Uterus (tissue), 4 donors: ENCODE measurements around the gene XXYLT1. TPM values are rescaled to one million over a fixed set of nuclear protein-coding genes. Genes with fewer than 3 reads are reported as not detected.
"Not testable (repeated sequence)": the region's sequence is repeated elsewhere in the genome, so short reads cannot be mapped to it uniquely, and the experiment has no call there.

Experiments
- DNase-seq, 2 donors: peaks; one replicate each; pipeline ENCODE4 v3.0.0-alpha.2; 2019 to 2020
- H3K27ac ChIP-seq, 2 donors: fragments of 200-600 bp; sonication (generic); 1 replicate in 1 of 2; 2 replicates in 1 of 2; pipeline ENCODE4 v1.5.1; 2016 to 2018
- H3K27me3 ChIP-seq, 2 donors: fragments of 200-600 bp; sonication (generic); one replicate each; pipeline ENCODE4 v1.5.1; 2018 to 2019; ENCODE audit warnings: control low read depth in 1 of 2
- H3K36me3 ChIP-seq, 2 donors: fragments of 200-600 bp; sonication (generic); one replicate each; pipeline ENCODE4 v1.5.1; 2019; ENCODE audit warnings: control low read depth in 1 of 2
- H3K4me1 ChIP-seq, 2 donors: fragments of 200-600 bp; sonication (generic); one replicate each; pipeline ENCODE4 v1.5.1; 2018 to 2019; ENCODE audit warnings: control low read depth in 1 of 2
- H3K4me3 ChIP-seq, 2 donors: fragments of 200-600 bp; sonication (generic); 1 replicate in 1 of 2; 2 replicates in 1 of 2; pipeline ENCODE4 v1.5.1; 2018 to 2019; ENCODE audit warnings: mild to moderate bottlenecking in 1 of 2
- H3K9me3 ChIP-seq, 2 donors: fragments of 200-600 bp; sonication (generic); one replicate each; pipeline ENCODE4 v1.5.1; 2019; ENCODE audit warnings: control low read depth in 1 of 2
- CTCF ChIP-seq, 4 experiments: fragments of 200-600 bp in 2 of 4; fragments of 450-650 bp in 2 of 4; sonication (generic) in 2 of 4; IDR thresholded peaks; one replicate each; pipeline ENCODE4 v1.5.1; 2016 to 2019; ENCODE audit warnings: antibody characterized with exemption in 4 of 4, mild to moderate bottlenecking in 2 of 4, moderate library complexity in 1 of 4
- POLR2A ChIP-seq, 2 donors: fragments of 450-650 bp; IDR thresholded peaks; one replicate each; pipeline ENCODE4 v1.6.1; 2016; ENCODE audit warnings: antibody characterized with exemption in 2 of 2, mild to moderate bottlenecking in 1 of 2, moderate library complexity in 1 of 2
- intact Hi-C: fragments of 100-400 bp; cut with DNase I; formaldehyde crosslinking; loops from one replicate; pipeline ENCODE4 v1.15.1; 2023; ENCODE audit warnings: low total_unique reads
- total RNA-seq, 4 donors: library from RNA; depleted of rRNA in 3 of 4; stranded (reverse); fragments of >200 nt in 3 of 4; gene quantifications; one replicate each; pipeline versions ENCODE4 v1.1.0 to v1.2.4, GENCODE V29; 2014 to 2023
- donor health status: DM: yes; HTN: yes; CAD: no.

XXYLT1 gene
- total RNA-seq, 4 donors from 2014 or later, result 10.6 to 52.5 (median 23.8) TPM

DNA sequence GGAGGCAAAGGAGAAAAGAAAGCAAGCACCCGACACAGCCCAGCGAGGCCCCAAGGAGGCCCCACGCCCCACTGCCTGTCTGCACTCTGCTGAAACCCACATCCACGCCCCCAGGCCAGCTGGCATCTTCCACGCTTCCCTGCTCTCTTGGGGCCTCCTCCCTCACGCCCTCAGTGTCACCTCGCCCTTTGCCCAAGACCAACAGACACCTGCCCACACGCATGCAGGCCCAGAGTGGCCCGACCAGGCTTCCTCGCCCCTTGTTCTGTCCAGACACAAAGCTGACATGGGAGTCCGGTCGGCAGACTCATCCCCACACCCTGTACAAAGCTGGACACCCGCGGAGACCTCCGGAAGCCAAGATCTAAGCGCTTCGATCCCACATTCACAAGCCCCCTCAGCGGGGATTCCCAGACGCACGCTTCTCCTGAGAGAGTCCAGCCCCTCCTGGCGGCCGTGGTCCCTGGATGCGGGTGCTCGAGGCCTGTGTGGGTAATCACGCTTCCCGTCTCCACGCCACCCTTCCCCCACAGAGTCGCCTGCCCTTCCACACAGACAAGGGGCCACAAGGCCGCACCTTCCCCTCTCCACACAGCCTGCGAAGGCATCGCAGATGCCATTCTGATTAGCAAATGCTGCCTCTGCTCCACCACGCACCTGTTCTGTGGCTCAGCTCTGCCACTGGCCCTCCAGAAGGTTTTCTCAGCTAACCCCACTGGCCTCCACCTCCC, 176.6 kb downstream of the XXYLT1 start:
- H3K36me3 ChIP-seq, result no peaks in the 10 kb centered on the region
- H3K27ac ChIP-seq, result no peak overlapping the region
- TF ChIP-seq POLR2A (IDR thresholded peaks at IDR 0.05), result no peak
- no peak for TF ChIP-seq CTCF (IDR thresholded peaks at IDR 0.05)
- H3K4me3 ChIP-seq, result no peak overlapping the region
- H3K9me3 ChIP-seq, result no peaks in the 10 kb centered on the region
- no peak for DNase-seq
- H3K27me3 ChIP-seq, result no peaks in the 10 kb centered on the region
- intact Hi-C loops, result no loop called here
- no peaks in the 10 kb centered on the region for H3K4me1 ChIP-seq

- Histone ChIP-seq H3K9me3 (no peaks in the 10 kb centered on the region), H3K27me3 (no peaks in the 10 kb centered on the region), H3K36me3 (no peaks in the 10 kb centered on the region), H3K27ac (no peak overlapping the region), H3K4me1 (no peaks in the 10 kb centered on the region), H3K4me3 (no peak overlapping the region)
- no peak for DNase-seq
- TF ChIP-seq POLR2A (IDR thresholded peaks at IDR 0.05) (no peak), CTCF (IDR thresholded peaks at IDR 0.05) (no peak)
- intact Hi-C loops, result no loop called here
These were observed 177.2 kb downstream of the XXYLT1 start for GRCh38 chr3:195093731-195094130.

DNA sequence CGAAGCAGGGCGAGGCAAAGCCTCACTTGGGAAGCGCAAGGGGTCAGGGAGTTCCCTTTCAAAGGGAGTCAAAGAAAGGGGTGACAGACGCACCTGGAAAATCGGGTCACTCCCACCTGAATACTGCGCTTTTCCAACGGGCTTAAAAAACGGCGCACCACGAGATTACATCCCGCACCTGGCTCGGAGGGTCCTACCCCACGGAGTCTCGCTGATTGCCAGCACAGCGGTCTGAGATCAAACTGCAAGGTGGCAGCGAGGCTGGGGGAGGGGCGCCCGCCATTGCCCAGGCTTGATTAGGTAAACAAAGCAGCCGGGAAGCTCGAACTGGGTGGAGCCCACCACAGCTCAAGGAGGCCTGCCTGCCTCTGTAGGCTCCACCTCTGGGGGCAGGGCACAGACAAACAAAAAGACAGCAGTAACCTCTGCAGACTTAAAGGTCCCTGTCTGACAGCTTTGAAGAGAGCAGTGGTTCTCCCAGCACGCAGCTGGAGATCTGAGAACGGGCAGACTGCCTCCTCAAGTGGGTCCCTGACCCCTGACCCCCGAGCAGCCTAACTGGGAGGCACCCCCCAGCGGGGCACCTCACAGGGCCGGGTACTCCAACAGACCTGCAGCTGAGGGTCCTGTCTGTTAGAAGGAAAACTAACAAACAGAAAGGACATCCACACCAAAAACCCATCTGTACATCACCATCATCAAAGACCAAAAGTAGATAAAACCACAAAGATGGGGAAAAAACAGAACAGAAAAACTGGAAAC, 182.9 kb downstream of the XXYLT1 start:
- H3K4me1 ChIP-seq, intact Hi-C loops, H3K9me3 ChIP-seq, DNase-seq, H3K36me3 ChIP-seq, H3K27me3 ChIP-seq: not testable (repeated sequence)
- Histone ChIP-seq H3K27ac (peak overlapping the region in 1 of 2 donors; percentile 41), H3K4me3 (peak overlapping the region in 1 of 2 donors; percentile 20)

DNA sequence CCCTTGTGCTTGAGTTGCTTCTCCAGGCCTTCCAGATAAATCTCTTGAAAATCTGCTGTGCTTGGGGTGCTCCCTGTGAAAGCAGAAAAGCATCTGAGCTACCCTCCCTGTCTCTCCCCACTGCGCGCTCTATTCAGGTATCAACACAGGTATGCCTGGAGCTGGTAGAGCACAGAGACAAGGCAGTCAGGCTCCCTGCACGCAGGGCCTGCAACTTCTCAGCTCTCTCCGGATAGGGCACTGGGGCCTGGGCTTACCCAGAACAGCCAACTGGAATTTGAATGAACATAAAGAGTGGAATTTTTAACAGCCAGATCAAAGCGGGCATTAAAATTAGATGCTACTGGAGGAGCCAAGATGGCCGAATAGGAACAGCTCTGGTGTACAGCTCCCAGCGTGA, 183.6 kb downstream of the XXYLT1 start:
- Histone ChIP-seq H3K36me3 (no peaks in the 10 kb centered on the region), H3K9me3 (no peaks in the 10 kb centered on the region), H3K4me3 (peak overlapping the region in 1 of 2 donors; percentile 20), H3K4me1 (no peaks in the 10 kb centered on the region), H3K27ac (peak overlapping the region in 1 of 2 donors; percentile 41), H3K27me3 (no peaks in the 10 kb centered on the region)
- intact Hi-C loops, result no loop called here
- no peak for DNase-seq
- TF ChIP-seq CTCF (IDR thresholded peaks at IDR 0.05) (no peak), POLR2A (IDR thresholded peaks at IDR 0.05) (no peak)

- H3K9me3 ChIP-seq, result no peaks in the 10 kb centered on the region
- no peaks in the 10 kb centered on the region for H3K27me3 ChIP-seq
- H3K27ac ChIP-seq, result no peak overlapping the region
- no peaks in the 10 kb centered on the region for H3K4me1 ChIP-seq
- H3K4me3 ChIP-seq, result no peak overlapping the region
- no peak for TF ChIP-seq POLR2A (IDR thresholded peaks at IDR 0.05)
- intact Hi-C loops, result no loop called here
- no peaks in the 10 kb centered on the region for H3K36me3 ChIP-seq
- DNase-seq, result no peak
These were observed 184.1 kb downstream of the XXYLT1 start for GRCh38 chr3:195086885-195087284.

DNA sequence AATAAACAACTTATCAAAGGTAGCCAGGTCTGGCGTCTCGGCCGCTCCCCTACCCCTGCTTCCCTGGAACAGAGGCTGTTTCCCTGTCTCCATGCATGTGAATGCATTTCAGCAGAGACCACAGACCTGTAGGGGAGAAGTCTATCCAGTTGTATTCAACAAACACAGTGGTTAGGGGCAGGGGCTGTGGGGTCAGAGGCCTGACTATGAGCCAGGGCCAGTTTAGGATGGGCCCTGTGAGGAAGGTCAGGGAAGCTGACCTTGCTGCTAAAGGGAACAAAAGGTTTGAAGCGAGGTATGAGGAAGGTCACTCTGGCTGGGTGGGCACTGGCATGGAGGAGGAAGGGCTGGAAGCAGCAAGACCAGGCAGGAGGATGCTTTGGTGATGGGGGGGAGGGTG, 184.6 kb downstream of the XXYLT1 start:
- intact Hi-C loops, result no loop called here
- H3K36me3 ChIP-seq, result no peaks in the 10 kb centered on the region
- TF ChIP-seq POLR2A (IDR thresholded peaks at IDR 0.05) (no peak), CTCF (IDR thresholded peaks at IDR 0.05) (no peak)
- H3K9me3 ChIP-seq, result no peaks in the 10 kb centered on the region
- no peak overlapping the region for H3K4me3 ChIP-seq
- no peaks in the 10 kb centered on the region for H3K27me3 ChIP-seq
- DNase-seq, result no peak
- no peaks in the 10 kb centered on the region for H3K4me1 ChIP-seq
- no peak overlapping the region for H3K27ac ChIP-seq
